H1 (cell line): ENCODE data around the gene LRRC37B. TPM values are rescaled to one million over a fixed set of nuclear protein-coding genes. Genes with fewer than 3 reads are reported as not detected.

Source experiments
- CTCF ChIA-PET: fragments of 300-600 bp; sonication (Branson Sonifier 250); formaldehyde crosslinking; loops from one replicate; lab custom pipeline; 2021; ENCODE audit not compliant: partially characterized antibody; lab: Charles Lee
- POLR2A ChIA-PET: fragments of 300-600 bp; sonication (Branson Sonifier 250); formaldehyde crosslinking; loops from one replicate; lab custom pipeline; 2021; ENCODE audit warnings: inconsistent platforms; ENCODE audit not compliant: partially characterized antibody; lab: Charles Lee
- DNase-seq, 2 experiments: peaks; one replicate each; pipeline versions ENCODE4 v3.0.0 to v3.0.0-alpha.2; 2010 to 2022; ENCODE audit warnings: low spot score in 2 of 2, low read depth in 1 of 2, mixed read lengths in 1 of 2
- FAIRE-seq: peaks from 2 replicates; lab custom pipeline; 2011; peaks lifted over from hg19 to GRCh38; lab: Jason Lieb, UNC
- H2AFZ ChIP-seq: 2 replicates; pipeline ENCODE4 v1.8.1; 2012; ENCODE audit warnings: low read length, inconsistent platforms
- H2AK5ac ChIP-seq: 2 replicates; pipeline ENCODE4 v1.6.1; 2013; ENCODE audit warnings: low read depth, low read length
- H2BK120ac ChIP-seq: replicated peaks from 2 replicates; pipeline ENCODE3; 2013; ENCODE audit warnings: low read depth, low read length, inconsistent platforms
- H2BK12ac ChIP-seq: 2 replicates; pipeline ENCODE4 v1.6.1; 2013; ENCODE audit warnings: low read depth, low read length
- H2BK15ac ChIP-seq: 2 replicates; pipeline ENCODE4 v1.6.1; 2013; ENCODE audit warnings: low read length
- H2BK20ac ChIP-seq: 2 replicates; pipeline ENCODE4 v1.6.1; 2013; ENCODE audit warnings: low read length
- H2BK5ac ChIP-seq: 2 replicates; pipeline ENCODE4 v1.6.1; 2013; ENCODE audit warnings: low read depth, low read length
- H3K14ac ChIP-seq: 2 replicates; pipeline ENCODE4 v1.6.1; 2013; ENCODE audit warnings: inconsistent platforms; ENCODE audit not compliant: insufficient read length
- H3K18ac ChIP-seq: 2 replicates; pipeline ENCODE4 v1.6.1; 2013; ENCODE audit warnings: low read length; ENCODE audit errors: extremely low read depth
- H3K23ac ChIP-seq: 2 replicates; pipeline ENCODE4 v1.6.1; 2013; ENCODE audit warnings: inconsistent platforms; ENCODE audit not compliant: insufficient read length
- H3K23me2 ChIP-seq: 2 replicates; pipeline ENCODE4 v1.6.1; 2013; ENCODE audit warnings: low read depth, low read length
- H3K27ac ChIP-seq: 2 replicates; pipeline ENCODE4 v1.6.1; 2011; ENCODE audit warnings: low read depth, low read length, inconsistent platforms
- H3K27me3 ChIP-seq, 4 experiments: replicated peaks in 1 of 4; 1 replicate in 1 of 4; 2 replicates in 3 of 4; pipeline versions ENCODE4 v1.6.1 to v1.8.1; 2011 to 2013; ENCODE audit warnings: low read length in 3 of 4, mild to moderate bottlenecking in 3 of 4, inconsistent platforms in 2 of 4, mixed read lengths in 2 of 4, moderate library complexity in 1 of 4; ENCODE audit not compliant: control insufficient read depth in 3 of 4, insufficient read depth in 3 of 4; ENCODE audit errors: extremely low read depth in 1 of 4
- H3K36me3 ChIP-seq, 4 experiments: 2 replicates each; pipeline versions ENCODE4 v1.6.1 to v1.8.1; 2011 to 2013; ENCODE audit warnings: mild to moderate bottlenecking in 4 of 4, low read length in 3 of 4, moderate library complexity in 2 of 4, control low read depth in 1 of 4, inconsistent platforms in 1 of 4; ENCODE audit not compliant: insufficient read depth in 4 of 4, control insufficient read depth in 2 of 4
- H3K4ac ChIP-seq: replicated peaks from 2 replicates; pipeline ENCODE3; 2013; ENCODE audit warnings: low read length, low read depth, mixed read lengths, inconsistent platforms; ENCODE audit not compliant: insufficient read length
- H3K4me1 ChIP-seq, 4 experiments: replicated peaks in 1 of 4; 1 replicate in 1 of 4; 2 replicates in 3 of 4; pipeline versions ENCODE4 v1.6.1 to v1.8.1; 2011 to 2013; ENCODE audit warnings: low read length in 3 of 4, inconsistent platforms in 2 of 4, mixed read lengths in 1 of 4; ENCODE audit not compliant: insufficient read depth in 4 of 4, control insufficient read depth in 3 of 4
- H3K4me2 ChIP-seq, 2 experiments: 2 replicates each; pipeline versions ENCODE4 v1.6.1 to v1.8.1; 2011 to 2013; ENCODE audit warnings: low read depth in 2 of 2, low read length in 2 of 2, control low read depth in 1 of 2, inconsistent platforms in 1 of 2, mild to moderate bottlenecking in 1 of 2; ENCODE audit not compliant: insufficient read depth in 1 of 2
- H3K4me3 ChIP-seq, 4 experiments: fragments of 200-600, 300-600 bp in 1 of 4; sonication (generic), shearing (Covaris generic), sonication (Bioruptor Twin) in 1 of 4; 2 replicates each; pipeline versions ENCODE4 v1.5.1 to v1.8.1; 2011 to 2016; ENCODE audit warnings: low read length in 4 of 4, low read depth in 3 of 4, control low read depth in 2 of 4, inconsistent platforms in 2 of 4, mild to moderate bottlenecking in 2 of 4, mixed read lengths in 1 of 4, moderate library complexity in 1 of 4; ENCODE audit not compliant: insufficient read depth in 2 of 4; ENCODE audit errors: extremely low read depth in 1 of 4
- H3K56ac ChIP-seq: replicated peaks from 2 replicates; pipeline ENCODE3; 2013; ENCODE audit warnings: low read depth, mild to moderate bottlenecking, mixed read lengths, low read length, inconsistent platforms; ENCODE audit not compliant: insufficient read length
- H3K79me1 ChIP-seq: 2 replicates; pipeline ENCODE4 v1.6.1; 2013; ENCODE audit warnings: low read depth, low read length, control low read depth
- H3K79me2 ChIP-seq, 2 experiments: 2 replicates each; pipeline versions ENCODE4 v1.6.1 to v1.8.1; 2012 to 2013; ENCODE audit warnings: low read length in 2 of 2, mild to moderate bottlenecking in 2 of 2, inconsistent platforms in 1 of 2; ENCODE audit not compliant: insufficient read depth in 2 of 2, control insufficient read depth in 1 of 2
- H3K9ac ChIP-seq, 4 experiments: replicated peaks in 1 of 4; 1 replicate in 1 of 4; 2 replicates in 3 of 4; pipeline versions ENCODE4 v1.6.1 to v1.8.1; 2011 to 2013; ENCODE audit warnings: low read depth in 3 of 4, low read length in 3 of 4, control low read depth in 2 of 4, mild to moderate bottlenecking in 2 of 4, moderate library complexity in 2 of 4, inconsistent platforms in 1 of 4; ENCODE audit errors: extremely low read depth in 1 of 4
- H3K9me3 ChIP-seq, 2 experiments: 2 replicates each; pipeline versions ENCODE4 v1.6.1 to v1.8.1; 2012 to 2013; ENCODE audit warnings: mild to moderate bottlenecking in 2 of 2, moderate library complexity in 2 of 2, control low read depth in 1 of 2, inconsistent platforms in 1 of 2, low read depth in 1 of 2, low read length in 1 of 2, mixed read lengths in 1 of 2; ENCODE audit not compliant: insufficient read depth in 2 of 2
- H4K20me1 ChIP-seq, 2 experiments: replicated peaks in 1 of 2; 2 replicates each; pipeline versions ENCODE3 to v1.8.1; 2011 to 2013; ENCODE audit warnings: inconsistent platforms in 2 of 2, low read length in 2 of 2, mild to moderate bottlenecking in 1 of 2; ENCODE audit not compliant: insufficient read depth in 2 of 2, control insufficient read depth in 1 of 2
- H4K5ac ChIP-seq: 2 replicates; pipeline ENCODE4 v1.6.1; 2013; ENCODE audit warnings: low read length, low read depth, mixed read lengths, inconsistent platforms; ENCODE audit not compliant: insufficient read length
- H4K8ac ChIP-seq: 2 replicates; pipeline ENCODE4 v1.8.0; 2013; ENCODE audit warnings: mild to moderate bottlenecking, moderate library complexity, low read length, inconsistent platforms; ENCODE audit not compliant: insufficient read depth; ENCODE audit errors: extremely low read depth
- H4K91ac ChIP-seq: replicated peaks from 2 replicates; pipeline ENCODE3; 2013; ENCODE audit warnings: low read length, mixed read lengths, inconsistent platforms; ENCODE audit not compliant: insufficient read length
- ATF3 ChIP-seq: IDR thresholded peaks from 2 replicates; pipeline ENCODE4 v1.6.1; 2011; ENCODE audit warnings: low read depth, mild to moderate bottlenecking, low read length; ENCODE audit not compliant: insufficient read depth
- GTF2F1 ChIP-seq: IDR thresholded peaks from 2 replicates; pipeline ENCODE4 v1.6.1; 2012; ENCODE audit warnings: low read depth, low read length, improper control_type of control experiment, borderline replicate concordance
- HDAC2 ChIP-seq, 2 experiments: fragments of 300-600 bp in 1 of 2; sonication (generic) in 1 of 2; IDR thresholded peaks; 2 replicates each; pipeline ENCODE4 v1.6.1; 2011 to 2012; ENCODE audit warnings: low read depth in 2 of 2, low read length in 2 of 2, mild to moderate bottlenecking in 2 of 2, moderate library complexity in 2 of 2, borderline replicate concordance in 1 of 2, inconsistent platforms in 1 of 2
- JUND ChIP-seq: IDR thresholded peaks from 2 replicates; pipeline ENCODE4 v1.6.1; 2011; ENCODE audit warnings: mild to moderate bottlenecking, improper control_type of control experiment, low read length
- MAFK ChIP-seq: IDR thresholded peaks from 2 replicates; pipeline ENCODE4 v1.6.1; 2012; ENCODE audit warnings: low read depth, mild to moderate bottlenecking, improper control_type of control experiment, low read length
- MAX ChIP-seq: IDR thresholded peaks from 2 replicates; pipeline ENCODE4 v1.6.1; 2012; ENCODE audit warnings: inconsistent platforms
- PHF8 ChIP-seq: fragments of 200-600 bp; sonication (generic); conservative IDR thresholded peaks from 2 replicates; pipeline ENCODE4 v1.7.1; 2012; ENCODE audit warnings: low read depth, mild to moderate bottlenecking, inconsistent platforms, low read length, moderate library complexity
- SIRT6 ChIP-seq: IDR thresholded peaks from one replicate; pipeline ENCODE4 v1.7.1; 2012; ENCODE audit warnings: low read length, inconsistent platforms
- SIX5 ChIP-seq: IDR thresholded peaks from 2 replicates; pipeline ENCODE4 v1.6.1; 2011; ENCODE audit warnings: mild to moderate bottlenecking, low read depth, low read length
- YY1 ChIP-seq: IDR thresholded peaks from 2 replicates; pipeline ENCODE4 v1.6.1; 2011; ENCODE audit warnings: low read depth, mild to moderate bottlenecking, low read length
- ZNF274 ChIP-seq: IDR thresholded peaks from 2 replicates; pipeline ENCODE4 v1.7.0; 2012; ENCODE audit warnings: low read length, borderline replicate concordance; ENCODE audit errors: extremely low read depth
- WGBS, 2 experiments: shearing (Covaris generic) in 1 of 2; methylation state at CpG; one replicate each; pipeline versions ENCODE4 v1.1.6 to v1.1.7; 2013 to 2015; ENCODE audit warnings: low lambda C conversion rate in 2 of 2, mixed read lengths in 2 of 2, inconsistent platforms in 1 of 2, low coverage in 1 of 2, missing lambda C conversion rate in 1 of 2; ENCODE audit not compliant: insufficient replicate concordance in 2 of 2, insufficient coverage in 1 of 2, insufficient read length in 1 of 2; ENCODE audit errors: extremely low coverage in 1 of 2, missing lambda C conversion rate in 1 of 2; 5-methylcytosine and 5-hydroxymethylcytosine counted together
- polyA plus RNA-seq, 7 experiments: library from polyadenylated mRNA; depleted of rRNA in 3 of 7; stranded (reverse) in 5 of 7; unstranded in 2 of 7; fragments of >200 nt in 5 of 7; fragments of 200-250 nt in 2 of 7; gene quantifications; 1 replicate in 5 of 7; 2 replicates in 1 of 7; 4 replicates in 1 of 7; pipeline versions ENCODE4 v1.2.1 to v1.2.3, GENCODE V29; 2011 to 2013; ENCODE audit warnings: missing spikeins in 2 of 7, mixed read lengths in 2 of 7
- total RNA-seq: library from RNA; stranded (reverse); fragmentation: NEBNext Ultra II Directional; extraction: Animal tissue kit (Norgen Biotek cat#: 25700); gene quantifications from 2 replicates; pipeline ENCODE4 v1.2.1, GENCODE V29; 2021

LRRC37B gene
- total and polyA plus RNA-seq, 2 of the 8 experiments (the other 6 are each of a cell fraction or from before 2014, with no cell fraction given) = 16.0 to 19.0 TPM

- Histone ChIP-seq H2BK12ac (no peak overlapping the region), H3K79me2 (peaks cover 0 to 69% of the 10 kb centered on the region in 2 experiments; a peak in 2 of 4 replicates), H3K79me1 (no peaks in the 10 kb centered on the region; the same call in 1 of the 2 replicates), H2AFZ (no peak overlapping the region), H2BK15ac (no peak overlapping the region), H3K4me1 (no peaks in the 10 kb centered on the region), H3K9ac (no peak overlapping the region), H4K20me1 (no peaks in the 10 kb centered on the region), H2BK5ac (no peak overlapping the region), H3K36me3 (no peaks in the 10 kb centered on the region), H2BK20ac (no peak overlapping the region), H4K8ac (no peak overlapping the region), H3K4ac (no peak overlapping the region), H3K27ac (no peak overlapping the region), H3K4me2 (no peak overlapping the region; a peak in 1 of 4 replicates), H4K91ac (no peak overlapping the region), H3K27me3 (peaks cover 0 to 4% (median 1%) of the 10 kb centered on the region in 4 experiments; a peak in 3 of 7 replicates), H3K18ac (no peak overlapping the region), H2AK5ac (no peak overlapping the region), H3K56ac (no peak overlapping the region), H3K23me2 (peaks cover 3% of the 10 kb centered on the region; the same call in 1 of the 2 replicates), H2BK120ac (no peak overlapping the region), H3K23ac (no peak overlapping the region), H3K4me3 (no peak overlapping the region), H3K14ac (no peak overlapping the region), H4K5ac (no peak overlapping the region), H3K9me3 (no peaks in the 10 kb centered on the region)
- ChIA-PET POLR2A (no interaction called here), CTCF (no interaction called here)
- DNase-seq (no peak), FAIRE-seq (no peak)
- TF ChIP-seq JUND = no peak
- TF ChIP-seq MAX = no peak
- no peak for TF ChIP-seq ZNF274
- no peak for TF ChIP-seq HDAC2 (IDR thresholded peaks at IDR 0.05; ENCODE audit: borderline replicate concordance in 1 of 2, low read depth in 2 of 2, low read length in 2 of 2)
- no peak for TF ChIP-seq SIX5
- TF ChIP-seq PHF8 = no peak
- no peak for TF ChIP-seq SIRT6
- TF ChIP-seq YY1 = no peak
- TF ChIP-seq ATF3 = no peak
- TF ChIP-seq MAFK = no peak
- no peak for TF ChIP-seq GTF2F1
- WGBS, 2 experiments = 88% methylated on average over 4 of the region's 4 CpGs; no CpG with 5 or more reads in 1 of the 2 experiments
These were observed 2.9 kb downstream of the LRRC37B start for GRCh38 chr17:32010114-32010513.
